Measurements from ENCODE around the gene GNB3. TPM values are rescaled to one million over a fixed set of nuclear protein-coding genes. Genes with fewer than 3 reads are reported as not detected.

The GNB3 gene
- total RNA-seq, 2 experiments from 2014 or later, result 0.66 to 0.76 TPM

DNA sequence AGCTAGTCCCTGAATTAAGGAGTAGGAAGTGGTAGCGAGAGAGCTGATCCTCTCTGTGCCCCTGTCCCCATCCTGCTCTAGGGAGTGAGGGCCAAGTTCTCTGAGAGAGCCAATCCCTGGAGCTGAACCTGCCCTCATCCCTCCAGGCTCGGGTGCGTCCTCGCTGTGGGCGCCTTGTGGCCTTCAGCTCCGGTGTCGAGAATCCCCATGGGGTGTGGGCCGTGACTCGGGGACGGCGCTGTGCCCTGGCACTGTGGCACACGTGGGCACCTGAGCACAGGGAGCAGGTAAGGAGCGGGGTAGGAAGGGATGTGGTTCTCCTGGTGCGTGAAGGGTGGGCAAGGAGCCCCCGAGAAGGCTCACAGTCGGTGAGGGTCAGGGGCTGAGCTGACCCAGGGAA, 1.9 kb upstream of the GNB3 start:
- Mint-ChIP-seq H3K36me3 (ENCODE audit: low read depth) (peaks cover 2% of the 10 kb centered on the region), H3K27ac (no peak overlapping the region), H3K9me3 (ENCODE audit: low read depth) (no peaks in the 10 kb centered on the region), H3K4me1 (peaks cover 3% of the 10 kb centered on the region), H3K4me3 (no peak overlapping the region), H3K27me3 (no peaks in the 10 kb centered on the region)
- ATAC-seq (no peak), DNase-seq (no peak)
- intact Hi-C loops (cut with DNase I, micrococcal nuclease), result no loop called here
- POLR2A ChIA-PET, result no interaction called here
- CTCF ChIA-PET, result interaction anchor here (0.9 to 1.8 kb wide), 2 partner anchors 12 to 15 kb away, joined by 4 to 7 read pairs; partner anchors contain the start of gene CDCA3

DNA sequence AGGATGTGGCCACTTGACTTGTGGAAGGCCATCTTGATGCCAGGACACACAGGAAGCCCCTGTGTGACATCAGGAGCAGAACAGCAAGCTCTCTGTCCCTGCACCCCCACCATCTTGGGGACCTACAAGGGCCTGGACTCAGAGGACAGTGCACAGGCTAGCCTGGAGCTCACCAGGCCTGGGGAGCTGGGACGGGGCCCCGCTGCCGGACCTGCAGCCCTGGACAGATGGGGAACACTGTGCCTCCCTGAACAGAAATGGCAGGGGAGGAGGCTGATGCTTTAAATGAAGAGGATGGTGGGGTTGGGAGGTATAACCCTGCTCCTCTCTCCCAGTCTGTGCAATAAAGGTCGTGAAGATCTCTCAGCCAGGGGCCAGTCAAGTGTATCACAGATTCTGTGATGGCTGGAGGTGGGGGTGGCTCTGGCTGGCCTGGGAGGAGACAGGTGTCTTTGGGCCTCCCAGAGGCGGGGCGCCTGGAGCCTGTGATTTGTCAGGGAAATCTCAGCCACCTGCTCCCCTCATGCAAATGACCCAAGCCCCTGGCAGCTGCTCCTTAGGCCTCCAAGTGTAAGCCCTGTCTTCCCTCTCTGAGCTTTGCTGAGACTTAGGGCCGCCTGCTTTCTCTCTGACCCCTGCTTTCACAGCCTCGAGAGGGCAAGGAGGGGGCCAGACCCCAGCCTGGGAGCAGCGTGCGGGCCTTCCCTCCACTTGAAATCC, 1.1 kb upstream of the GNB3 start:
- Mint-ChIP-seq H3K27me3 (no peaks in the 10 kb centered on the region), H3K27ac (no peak overlapping the region), H3K9me3 (ENCODE audit: low read depth) (no peaks in the 10 kb centered on the region), H3K36me3 (ENCODE audit: low read depth) (peaks cover 2% of the 10 kb centered on the region), H3K4me3 (no peak overlapping the region), H3K4me1 (no peaks in the 10 kb centered on the region)
- ChIA-PET POLR2A (interaction anchor here (1.4 to 2.4 kb wide), 2 partner anchors 12 to 13 kb away, joined by 5 to 6 read pairs; partner anchors contain the start of genes CDCA3 and USP5), CTCF (interaction anchor here (1.8 kb wide), 1 partner anchor 11 kb away, joined by 7 read pairs; the partner anchor contains the start of gene CDCA3)
- DNase-seq (no peak), ATAC-seq (no peak)
- intact Hi-C loops (cut with DNase I, micrococcal nuclease), result no loop called here

DNA sequence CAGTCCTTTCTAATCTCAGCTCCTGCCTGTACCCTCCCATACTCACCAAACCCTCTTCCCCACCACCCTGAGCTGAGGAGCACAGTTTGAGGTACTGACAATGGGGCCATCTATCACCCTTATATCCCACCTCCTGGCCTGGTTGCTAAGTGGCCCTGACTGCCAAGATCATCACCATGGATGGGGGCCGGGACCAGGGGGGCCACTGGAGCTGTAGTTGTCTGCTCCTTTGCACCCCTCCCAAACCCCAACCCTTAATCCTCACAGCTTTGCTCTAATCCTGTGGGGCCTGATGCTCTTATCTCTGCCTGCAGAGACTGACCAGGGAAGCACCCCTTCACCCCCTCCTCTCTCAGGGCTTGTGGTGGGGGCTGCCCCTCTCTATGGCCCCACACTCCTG, 395 bp upstream of the GNB3 start:
- H3K4me3 Mint-ChIP-seq, result no peak overlapping the region
- no peaks in the 10 kb centered on the region for H3K27me3 Mint-ChIP-seq
- ChIA-PET CTCF (interaction anchor here (0.6 kb wide), 1 partner anchor 148 kb away, joined by 3 read pairs; no protein-coding TSS in a partner anchor), POLR2A (interaction anchor here (1.4 to 2.4 kb wide), 2 partner anchors 11 to 12 kb away, joined by 5 to 6 read pairs; partner anchors contain the start of genes CDCA3 and USP5)
- ATAC-seq (no peak), DNase-seq (no peak)
- H3K9me3 Mint-ChIP-seq (ENCODE audit: low read depth), result no peaks in the 10 kb centered on the region
- intact Hi-C loops (cut with DNase I, micrococcal nuclease), result no loop called here
- H3K36me3 Mint-ChIP-seq (ENCODE audit: low read depth), result peaks cover 2% of the 10 kb centered on the region
- H3K27ac Mint-ChIP-seq, result no peak overlapping the region
- no peaks in the 10 kb centered on the region for H3K4me1 Mint-ChIP-seq

DNA sequence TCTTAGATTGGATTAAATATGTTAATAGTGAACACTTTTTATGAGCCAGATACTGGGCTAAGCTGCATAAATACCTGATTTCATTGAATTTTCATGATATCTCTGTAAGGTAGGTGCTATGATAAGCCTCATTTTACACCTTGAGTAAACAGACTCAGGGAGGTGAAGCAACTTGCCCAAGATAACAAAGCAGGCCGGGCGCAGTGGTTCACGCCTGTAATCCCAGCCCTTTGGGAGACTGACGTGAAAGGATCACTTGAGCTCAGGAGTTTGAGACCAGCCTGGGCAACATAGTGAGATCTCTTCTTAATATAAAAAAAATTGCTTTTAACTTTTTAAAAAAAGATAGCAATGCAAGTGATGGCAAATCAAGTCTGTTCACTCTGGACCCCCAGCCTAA, 1.4 kb downstream of the GNB3 start:
- DNase-seq (no peak), ATAC-seq (no peak)
- Mint-ChIP-seq H3K4me1 (no peaks in the 10 kb centered on the region), H3K36me3 (ENCODE audit: low read depth) (peaks cover 8% of the 10 kb centered on the region), H3K4me3 (no peak overlapping the region), H3K9me3 (ENCODE audit: low read depth) (no peaks in the 10 kb centered on the region), H3K27ac (no peak overlapping the region), H3K27me3 (no peaks in the 10 kb centered on the region)
- intact Hi-C loops (cut with DNase I, micrococcal nuclease), result no loop called here
- POLR2A ChIA-PET, result interaction anchor here (2.4 kb wide), 1 partner anchor 11 kb away, joined by 6 read pairs; the partner anchor contains the start of gene USP5
- CTCF ChIA-PET, result interaction anchor here (0.6 to 1.4 kb wide), 4 partner anchors 8 to 236 kb away, joined by 3 to 4 read pairs (median 4); no protein-coding TSS in a partner anchor

DNA sequence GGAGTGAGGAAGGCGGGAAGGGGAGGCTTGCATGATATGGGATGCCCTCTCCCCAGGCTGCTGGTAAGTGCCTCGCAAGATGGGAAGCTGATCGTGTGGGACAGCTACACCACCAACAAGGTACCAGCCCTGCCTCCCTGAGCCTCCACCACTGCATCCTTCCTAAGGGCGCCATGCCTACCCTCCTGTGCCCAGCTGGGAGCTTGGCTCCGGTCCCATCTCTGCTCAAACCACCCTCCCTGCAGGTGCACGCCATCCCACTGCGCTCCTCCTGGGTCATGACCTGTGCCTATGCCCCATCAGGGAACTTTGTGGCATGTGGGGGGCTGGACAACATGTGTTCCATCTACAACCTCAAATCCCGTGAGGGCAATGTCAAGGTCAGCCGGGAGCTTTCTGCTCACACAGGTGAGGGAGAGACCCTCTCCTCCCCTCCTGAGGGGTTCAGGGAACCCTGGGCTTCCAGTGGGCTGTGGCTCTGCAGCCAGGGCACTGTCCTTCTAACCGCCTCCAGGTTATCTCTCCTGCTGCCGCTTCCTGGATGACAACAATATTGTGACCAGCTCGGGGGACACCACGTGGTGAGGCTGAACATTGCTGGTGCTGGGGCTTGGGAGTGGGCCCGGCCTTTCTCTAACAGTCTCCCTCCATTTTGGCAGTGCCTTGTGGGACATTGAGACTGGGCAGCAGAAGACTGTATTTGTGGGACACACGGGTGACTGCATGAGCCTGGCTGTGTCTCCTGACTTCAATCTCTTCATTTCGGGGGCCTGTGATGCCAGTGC, 2.6 kb downstream of the GNB3 start:
- ChIA-PET POLR2A (interaction anchor here (0.6 to 2.1 kb wide), 2 partner anchors 10 to 26 kb away, joined by 3 to 6 read pairs; no protein-coding TSS in a partner anchor), CTCF (interaction anchor here (0.5 to 1.8 kb wide), 5 partner anchors 9 to 82 kb away, joined by 3 to 10 read pairs (median 3); partner anchors contain the start of gene P3H3)
- Mint-ChIP-seq H3K27ac (no peak overlapping the region), H3K4me3 (no peak overlapping the region), H3K9me3 (ENCODE audit: low read depth) (no peaks in the 10 kb centered on the region), H3K36me3 (ENCODE audit: low read depth) (peaks cover 17% of the 10 kb centered on the region), H3K4me1 (no peaks in the 10 kb centered on the region), H3K27me3 (no peaks in the 10 kb centered on the region)
- DNase-seq, result no peak
- intact Hi-C loops (cut with DNase I, micrococcal nuclease), result no loop called here
- peak; percentile 21 for ATAC-seq

DNA sequence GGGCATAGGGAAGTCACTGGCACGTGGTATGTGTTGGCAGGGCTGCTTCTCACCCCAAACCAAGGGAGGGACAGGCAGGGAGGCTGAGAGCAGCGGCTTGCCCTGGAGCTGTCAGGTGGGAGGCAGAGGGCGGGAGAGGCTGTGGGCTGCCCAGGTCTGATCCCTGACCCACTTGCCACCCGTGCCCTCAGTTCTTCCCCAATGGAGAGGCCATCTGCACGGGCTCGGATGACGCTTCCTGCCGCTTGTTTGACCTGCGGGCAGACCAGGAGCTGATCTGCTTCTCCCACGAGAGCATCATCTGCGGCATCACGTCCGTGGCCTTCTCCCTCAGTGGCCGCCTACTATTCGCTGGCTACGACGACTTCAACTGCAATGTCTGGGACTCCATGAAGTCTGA, 4.7 kb downstream of the GNB3 start:
- POLR2A ChIA-PET, result interaction anchor here (1.3 to 2.1 kb wide), 2 partner anchors 8 to 12 kb away, joined by 3 to 6 read pairs; no protein-coding TSS in a partner anchor
- Mint-ChIP-seq H3K27ac (no peak overlapping the region), H3K4me1 (peaks cover 5% of the 10 kb centered on the region), H3K4me3 (no peak overlapping the region), H3K9me3 (ENCODE audit: low read depth) (no peaks in the 10 kb centered on the region), H3K36me3 (ENCODE audit: low read depth) (peaks cover 33% of the 10 kb centered on the region), H3K27me3 (no peaks in the 10 kb centered on the region)
- CTCF ChIA-PET, result interaction anchor here (1.4 to 1.8 kb wide), 3 partner anchors 9 to 108 kb away, joined by 3 to 10 read pairs (median 7); no protein-coding TSS in a partner anchor
- ATAC-seq (no peak), DNase-seq (no peak)
- intact Hi-C loops (cut with DNase I, micrococcal nuclease), result no loop called here

DNA sequence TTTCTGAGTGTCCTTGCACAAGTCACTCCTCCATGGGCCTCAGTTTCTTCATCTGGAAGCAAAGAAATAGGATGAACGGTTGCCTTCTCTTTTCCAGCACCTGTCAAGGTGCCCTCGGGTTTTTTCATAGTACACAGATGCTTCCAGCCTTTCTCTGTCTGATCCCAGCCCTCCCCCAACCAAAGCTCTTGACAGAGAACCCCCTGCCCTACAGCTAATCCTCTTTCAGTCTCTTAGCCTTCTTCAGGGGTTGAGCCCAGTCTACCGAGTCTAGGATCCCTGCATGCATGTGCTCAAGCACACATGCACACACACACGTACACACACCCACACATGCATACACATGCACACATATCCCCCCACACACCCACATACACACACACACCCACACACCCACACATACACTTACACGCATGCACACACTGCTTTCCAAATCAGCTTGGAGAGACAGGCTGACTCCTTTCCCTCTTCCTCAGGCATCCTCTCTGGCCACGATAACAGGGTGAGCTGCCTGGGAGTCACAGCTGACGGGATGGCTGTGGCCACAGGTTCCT, 5.7 kb downstream of the GNB3 start:
- peaks cover 37% of the 10 kb centered on the region for H3K36me3 Mint-ChIP-seq (ENCODE audit: low read depth)
- H3K4me3 Mint-ChIP-seq, result no peak overlapping the region
- H3K4me1 Mint-ChIP-seq, result peaks cover 7% of the 10 kb centered on the region
- intact Hi-C loops (cut with DNase I, micrococcal nuclease), result no loop called here
- ATAC-seq (no peak), DNase-seq (no peak)
- H3K9me3 Mint-ChIP-seq (ENCODE audit: low read depth), result no peaks in the 10 kb centered on the region
- H3K27ac Mint-ChIP-seq, result no peak overlapping the region
- CTCF ChIA-PET, result interaction anchor here (1.0 kb wide), 1 partner anchor 18 kb away, joined by 3 read pairs; no protein-coding TSS in a partner anchor
- POLR2A ChIA-PET, result no interaction called here
- H3K27me3 Mint-ChIP-seq, result no peaks in the 10 kb centered on the region

DNA sequence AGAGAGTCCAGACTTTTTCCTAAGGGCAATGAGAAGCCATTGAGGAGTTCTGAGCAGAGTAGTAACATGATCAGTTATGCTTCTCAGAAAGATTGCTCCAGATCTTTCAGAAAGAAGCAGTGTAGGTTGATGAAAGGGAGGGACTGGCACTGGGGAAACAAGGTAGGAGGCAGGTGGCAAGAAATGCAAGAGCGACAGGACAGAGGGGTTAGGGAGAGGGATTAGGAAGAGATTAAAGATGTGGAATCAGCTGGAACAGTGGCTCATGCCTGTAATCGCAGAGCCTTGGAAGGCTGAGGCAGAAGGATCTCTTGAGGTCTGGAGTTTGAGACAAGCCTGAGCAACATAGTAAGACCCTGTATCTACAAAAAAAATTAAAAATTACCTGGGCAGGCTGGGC, 7.0 kb downstream of the GNB3 start:
- CTCF ChIA-PET, result interaction anchor here (0.7 to 2.7 kb wide), 3 partner anchors 11 to 93 kb away, joined by 3 to 11 read pairs (median 8); partner anchors contain the start of gene MLF2
- ATAC-seq (no peak), DNase-seq (no peak)
- H3K4me3 Mint-ChIP-seq, result no peak overlapping the region
- H3K9me3 Mint-ChIP-seq (ENCODE audit: low read depth), result no peaks in the 10 kb centered on the region
- no peaks in the 10 kb centered on the region for H3K27me3 Mint-ChIP-seq
- H3K36me3 Mint-ChIP-seq (ENCODE audit: low read depth), result peaks cover 37% of the 10 kb centered on the region
- intact Hi-C loops (cut with DNase I, micrococcal nuclease), result no loop called here
- peaks cover 7% of the 10 kb centered on the region for H3K4me1 Mint-ChIP-seq
- peak overlapping the region; percentile 66 for H3K27ac Mint-ChIP-seq
- POLR2A ChIA-PET, result no interaction called here

DNA sequence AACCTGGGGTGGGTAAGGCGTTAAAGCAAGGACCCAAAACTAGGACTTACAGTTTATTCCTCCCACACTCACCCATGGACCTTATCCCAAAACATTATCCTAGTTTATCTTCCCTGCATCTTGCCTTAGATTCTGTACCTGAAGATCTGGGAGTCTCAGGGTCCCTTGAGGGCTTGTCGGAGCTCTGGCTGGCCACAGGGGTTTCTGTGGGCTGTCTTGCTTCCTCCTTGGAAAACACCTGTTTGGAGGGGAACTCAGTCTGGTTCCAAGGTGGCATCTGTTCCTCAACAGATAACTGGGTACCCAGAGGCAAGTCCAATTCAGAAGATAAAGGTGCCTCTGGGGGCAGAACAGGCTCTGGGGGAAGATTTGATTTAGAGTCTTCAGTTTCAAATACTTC, 8.7 kb downstream of the GNB3 start:
- Mint-ChIP-seq H3K4me3 (peak overlapping the region; percentile 93), H3K27me3 (no peaks in the 10 kb centered on the region), H3K9me3 (ENCODE audit: low read depth) (no peaks in the 10 kb centered on the region), H3K27ac (peak overlapping the region; percentile 61), H3K4me1 (peaks cover 21% of the 10 kb centered on the region), H3K36me3 (ENCODE audit: low read depth) (peaks cover 45% of the 10 kb centered on the region)
- POLR2A ChIA-PET, result no interaction called here
- CTCF ChIA-PET, result interaction anchor here (0.6 to 3.0 kb wide), 6 partner anchors 14 to 159 kb away, joined by 3 to 27 read pairs (median 6); partner anchors contain the start of genes MLF2 and P3H3
- DNase-seq, result no peak
- intact Hi-C loops (cut with DNase I, micrococcal nuclease), result no loop called here
- ATAC-seq, result no peak

DNA sequence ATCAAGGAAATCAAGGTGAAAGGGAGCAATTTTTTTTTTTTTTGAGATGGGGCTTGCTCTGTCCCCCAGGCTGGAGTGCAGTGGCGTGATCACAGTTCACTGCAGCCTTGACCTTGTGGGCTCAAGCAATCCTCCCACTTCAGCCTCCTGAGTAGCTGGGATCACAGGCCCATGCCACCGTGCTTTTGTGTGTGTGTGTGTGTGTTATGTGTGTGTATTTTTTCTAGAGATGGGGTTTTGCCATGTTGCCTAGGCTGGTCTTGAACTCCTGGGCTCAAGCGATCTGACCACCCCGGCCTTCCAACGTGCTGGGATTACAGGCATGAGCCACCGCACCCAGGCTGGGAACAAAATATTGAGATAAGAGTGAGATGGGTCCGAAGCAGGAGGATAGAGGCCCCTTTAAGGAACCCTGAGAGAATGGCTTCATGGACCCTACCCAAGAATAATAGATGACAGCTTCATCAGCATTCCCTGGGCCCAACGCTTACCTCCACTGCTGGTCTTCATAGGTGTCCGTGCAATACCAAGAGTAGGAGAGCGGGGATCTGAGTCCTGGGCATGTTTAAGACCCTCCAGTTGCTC, 9.3 kb downstream of the GNB3 start:
- peaks cover 21% of the 10 kb centered on the region for H3K4me1 Mint-ChIP-seq
- ATAC-seq (no peak), DNase-seq (no peak)
- ChIA-PET CTCF (interaction anchor here (0.6 to 3.0 kb wide), 8 partner anchors 9 to 286 kb away, joined by 3 to 27 read pairs (median 6); no protein-coding TSS in a partner anchor), POLR2A (no interaction called here)
- no peaks in the 10 kb centered on the region for H3K9me3 Mint-ChIP-seq (ENCODE audit: low read depth)
- H3K27ac Mint-ChIP-seq, result peak overlapping the region; percentile 99
- no peaks in the 10 kb centered on the region for H3K27me3 Mint-ChIP-seq
- peaks cover 47% of the 10 kb centered on the region for H3K36me3 Mint-ChIP-seq (ENCODE audit: low read depth)
- H3K4me3 Mint-ChIP-seq, result peak overlapping the region; percentile 93
- intact Hi-C loops (cut with DNase I, micrococcal nuclease), result loop anchor here (5.0 kb wide), 2 partner anchors 87 to 293 kb away; partner anchors contain the start of gene IFFO1 (in 1 of the 2)
